Measurements from ENCODE around the gene ZFY.

- TF ChIP-seq CTCF (conservative IDR thresholded peaks at IDR 0.05; ENCODE audit: low read length) (no peak), EZH2phosphoT487 (IDR thresholded peaks at IDR 0.05; ENCODE audit: borderline replicate concordance, low read depth, low read length) (no peak)
Observed at GRCh38 chrY:3018546-3018945, 83.4 kb downstream of the ZFY start.

Data from OCI-LY7 (cell line).